ENCODE results near the gene LMOD1.

- TF ChIP-seq, protein P1, sequence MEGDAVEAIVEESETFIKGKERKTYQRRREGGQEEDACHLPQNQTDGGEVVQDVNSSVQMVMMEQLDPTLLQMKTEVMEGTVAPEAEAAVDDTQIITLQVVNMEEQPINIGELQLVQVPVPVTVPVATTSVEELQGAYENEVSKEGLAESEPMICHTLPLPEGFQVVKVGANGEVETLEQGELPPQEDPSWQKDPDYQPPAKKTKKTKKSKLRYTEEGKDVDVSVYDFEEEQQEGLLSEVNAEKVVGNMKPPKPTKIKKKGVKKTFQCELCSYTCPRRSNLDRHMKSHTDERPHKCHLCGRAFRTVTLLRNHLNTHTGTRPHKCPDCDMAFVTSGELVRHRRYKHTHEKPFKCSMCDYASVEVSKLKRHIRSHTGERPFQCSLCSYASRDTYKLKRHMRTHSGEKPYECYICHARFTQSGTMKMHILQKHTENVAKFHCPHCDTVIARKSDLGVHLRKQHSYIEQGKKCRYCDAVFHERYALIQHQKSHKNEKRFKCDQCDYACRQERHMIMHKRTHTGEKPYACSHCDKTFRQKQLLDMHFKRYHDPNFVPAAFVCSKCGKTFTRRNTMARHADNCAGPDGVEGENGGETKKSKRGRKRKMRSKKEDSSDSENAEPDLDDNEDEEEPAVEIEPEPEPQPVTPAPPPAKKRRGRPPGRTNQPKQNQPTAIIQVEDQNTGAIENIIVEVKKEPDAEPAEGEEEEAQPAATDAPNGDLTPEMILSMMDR (IDR thresholded peaks at IDR 0.05): no peak
- no peak for TF ChIP-seq POLR2A (IDR thresholded peaks at IDR 0.05)
These were observed 54.1 kb downstream of the LMOD1 start for GRCh38 chr1:201892211-201892610.

All from adrenal gland (tissue), 5 donors.